NCI-H345 treated with DMSO at 0.1 percent for 48 hours (cell line): ENCODE data around the gene KCND3.
"Not testable (repeated sequence)": the region's sequence is repeated elsewhere in the genome, so short reads cannot be mapped to it uniquely, and the experiment has no call there.

Experiments
- DNase-seq: peaks from one replicate; lab custom pipeline; 2025; ENCODE audit not compliant: unreplicated experiment; lab: John Stamatoyannopoulos, UW

Gene KCND3

DNA sequence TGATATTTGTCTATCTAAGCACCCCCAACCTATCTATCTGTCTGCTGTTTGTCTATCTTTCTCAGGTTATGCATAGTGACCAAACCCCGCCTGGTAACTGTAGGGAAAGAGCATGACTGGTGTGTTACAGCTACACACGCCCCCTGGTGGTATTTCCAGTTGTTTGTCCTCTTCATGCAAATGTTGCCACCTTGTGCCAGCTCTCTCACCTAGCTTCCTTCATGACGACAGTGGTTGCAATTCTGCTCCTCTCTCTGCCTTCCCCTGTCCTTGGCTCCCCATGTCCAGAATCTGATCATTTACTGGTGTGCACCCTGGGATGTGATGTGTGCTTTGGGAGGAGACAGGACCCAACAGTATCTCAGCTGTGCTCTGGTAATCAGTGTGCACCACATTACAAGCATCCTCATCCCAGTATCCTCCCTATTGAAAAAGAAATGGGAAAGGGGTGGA, 242.2 kb downstream of the KCND3 start:
- DNase-seq, result no peak

- no peak for DNase-seq
Measured at GRCh38 chr1:111746614-111746999, 242.9 kb downstream of the KCND3 start.

DNA sequence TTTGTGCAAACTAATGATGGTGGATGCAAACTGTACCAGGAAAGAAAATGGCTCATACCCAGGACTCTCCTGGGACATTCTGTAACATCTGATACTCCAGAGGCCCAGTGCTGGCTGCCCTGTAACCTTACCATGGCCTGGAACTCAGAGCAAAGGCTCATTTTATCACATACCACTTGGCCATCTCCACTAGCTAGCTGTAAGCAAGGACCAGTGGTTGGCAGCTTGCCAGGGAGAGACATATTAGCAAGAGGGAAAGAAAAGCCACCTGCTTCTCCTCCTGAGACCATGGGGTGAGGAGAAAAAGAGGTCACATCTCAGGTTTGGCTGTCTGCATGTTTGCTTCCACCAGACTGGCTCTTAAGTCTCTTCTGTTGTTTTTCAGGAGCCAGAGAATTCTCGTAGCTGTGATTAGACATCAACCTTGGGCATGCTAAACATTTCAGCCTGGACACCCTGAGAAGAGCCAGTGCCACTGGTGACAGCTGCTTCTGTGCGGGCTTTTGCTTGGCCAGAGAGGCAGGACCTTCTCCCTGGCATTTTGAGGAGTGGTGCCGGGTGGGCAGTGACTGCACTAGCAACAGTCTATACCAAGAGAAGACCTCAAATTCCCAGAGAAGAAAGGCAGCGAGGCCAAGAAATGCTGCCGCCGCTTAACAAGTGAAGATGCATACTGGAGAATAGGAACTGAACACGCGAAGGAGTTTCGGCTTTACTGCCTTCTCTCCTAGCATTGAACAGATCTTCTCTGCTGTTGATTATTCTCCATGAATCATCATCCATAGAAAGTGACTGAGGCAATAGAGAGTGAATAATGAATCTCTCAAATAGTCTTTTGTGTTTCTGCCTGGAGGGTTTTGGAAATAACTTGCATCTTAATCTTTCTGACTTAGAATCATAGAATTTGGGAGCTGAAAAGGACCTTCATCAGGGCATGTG, 243.5 kb downstream of the KCND3 start:
- DNase-seq, result no peak

GRCh38 chr1:111743679-111744101, 245.8 kb downstream of the KCND3 start:
- no peak for DNase-seq

GRCh38 chr1:111742938-111743549, 246.4 kb downstream of the KCND3 start:
- DNase-seq, result no peak

DNA sequence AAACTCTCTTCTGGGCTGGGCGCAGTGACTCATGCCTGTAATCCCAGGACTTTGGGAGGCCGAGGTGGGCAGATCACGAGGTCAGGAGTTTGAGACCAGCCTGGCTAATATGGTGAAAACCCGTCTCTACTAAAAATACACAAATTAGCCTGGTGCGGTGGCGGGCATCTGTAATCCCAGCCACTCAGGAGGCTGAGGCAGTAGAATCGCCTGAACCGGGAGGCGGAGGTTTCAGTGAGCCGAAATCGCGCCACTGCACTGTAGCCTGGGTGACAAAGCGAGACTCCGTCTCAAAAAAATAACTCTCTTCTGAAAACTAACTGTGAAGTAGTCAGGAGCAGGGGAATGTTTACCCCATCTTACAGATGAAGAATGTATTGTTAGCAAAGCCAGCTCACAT, 247.2 kb downstream of the KCND3 start:
- not testable (repeated sequence) for DNase-seq

- peak; percentile 15 for DNase-seq
Measured at GRCh38 chr1:111739925-111740765, 249.3 kb downstream of the KCND3 start.

GRCh38 chr1:111739194-111739924, 250.1 kb downstream of the KCND3 start, which contains the start of gene INKA2:
INKA2 (minus strand) TSS chr1:111739395; CDS start chr1:111739242, 153 bp downstream.
- peak; percentile 86 for DNase-seq

DNA sequence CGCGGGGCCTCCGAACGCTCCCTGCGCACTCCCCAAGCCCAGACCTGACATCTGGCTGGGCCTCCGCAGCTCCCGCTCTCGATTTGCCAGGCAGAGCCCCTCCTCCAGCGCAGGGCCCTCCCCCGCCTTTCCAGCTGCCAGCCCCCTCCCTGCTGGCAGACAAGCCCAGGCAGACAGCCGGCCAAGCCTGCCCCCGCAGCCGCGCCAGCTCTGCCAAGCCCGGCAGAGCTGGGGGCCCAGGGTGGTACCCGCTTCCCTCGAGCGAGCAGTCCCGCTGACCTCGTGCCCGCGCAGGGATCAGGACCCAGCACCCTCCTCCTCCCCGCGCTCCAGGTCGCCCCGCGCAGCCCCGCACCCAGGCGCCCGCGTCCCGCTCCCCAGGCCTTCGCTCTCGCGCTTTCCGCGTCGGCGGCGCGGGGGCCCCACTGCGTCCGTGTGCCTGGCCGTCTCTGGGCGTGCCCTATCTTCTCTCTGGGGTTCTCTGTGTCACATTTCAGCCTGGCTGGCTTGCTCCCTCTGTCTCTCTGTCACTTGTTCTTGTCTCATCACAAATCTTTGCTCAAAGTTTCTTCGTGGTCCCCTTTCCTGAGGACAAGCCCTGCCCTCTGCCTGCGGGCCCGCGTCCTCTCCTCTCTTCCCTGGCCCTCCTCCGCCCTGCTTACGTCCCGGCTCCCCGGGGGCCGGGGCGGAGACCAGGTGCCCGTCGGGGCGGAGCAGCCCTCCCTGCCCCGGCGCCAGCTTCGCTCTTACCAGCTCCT, 250.9 kb downstream of the KCND3 start:
- peak; percentile 78 for DNase-seq

GRCh38 chr1:111738133-111738435, 251.4 kb downstream of the KCND3 start:
- no peak for DNase-seq

DNA sequence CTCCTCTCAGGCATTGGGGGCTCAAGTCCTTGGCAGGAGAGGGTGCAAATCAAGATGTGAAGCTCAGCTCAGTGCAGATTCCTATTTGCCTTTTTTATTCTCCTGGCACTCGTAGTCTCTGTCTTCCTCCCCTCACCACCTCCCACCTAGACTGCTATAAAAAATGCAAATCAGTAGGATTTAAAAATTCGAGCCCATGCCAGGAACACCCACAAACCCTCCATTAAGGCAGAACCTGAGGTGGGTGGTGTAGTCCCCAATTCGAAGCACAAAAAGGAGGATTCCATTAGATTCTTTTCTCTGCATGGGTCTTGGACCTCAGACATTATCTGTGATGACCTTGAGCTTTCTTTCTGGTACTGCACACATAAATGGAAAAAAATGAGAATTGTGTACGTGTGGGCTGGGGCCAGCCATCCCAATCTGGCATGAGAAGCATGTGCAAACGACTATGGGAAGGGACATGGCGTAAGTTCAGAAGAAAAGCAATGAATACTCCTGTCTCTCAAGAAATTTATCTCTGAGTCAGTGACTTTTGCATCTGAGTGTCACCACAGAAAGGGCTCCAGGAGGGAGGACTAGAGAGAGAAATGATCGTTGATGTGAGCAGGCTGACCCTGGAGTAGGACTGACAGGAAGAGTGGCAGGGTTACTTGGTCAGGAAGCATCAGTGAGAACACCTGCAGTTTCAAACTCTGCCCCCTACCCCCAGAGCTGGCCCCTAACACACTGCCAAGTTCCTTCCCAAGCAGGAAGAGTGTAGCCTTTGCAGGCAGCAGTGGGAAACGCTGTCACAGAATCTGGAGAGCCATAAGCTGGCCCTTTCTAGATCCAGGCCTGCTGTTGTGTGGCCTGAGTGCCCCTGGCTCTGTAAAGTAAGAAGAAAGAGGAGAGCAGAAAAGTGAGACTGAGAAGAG, 252.0 kb downstream of the KCND3 start:
- no peak for DNase-seq

GRCh38 chr1:111736548-111737215, 252.8 kb downstream of the KCND3 start:
- peak; percentile 49 for DNase-seq

GRCh38 chr1:111735858-111736544, 253.5 kb downstream of the KCND3 start:
- DNase-seq, result peak; percentile 37

DNA sequence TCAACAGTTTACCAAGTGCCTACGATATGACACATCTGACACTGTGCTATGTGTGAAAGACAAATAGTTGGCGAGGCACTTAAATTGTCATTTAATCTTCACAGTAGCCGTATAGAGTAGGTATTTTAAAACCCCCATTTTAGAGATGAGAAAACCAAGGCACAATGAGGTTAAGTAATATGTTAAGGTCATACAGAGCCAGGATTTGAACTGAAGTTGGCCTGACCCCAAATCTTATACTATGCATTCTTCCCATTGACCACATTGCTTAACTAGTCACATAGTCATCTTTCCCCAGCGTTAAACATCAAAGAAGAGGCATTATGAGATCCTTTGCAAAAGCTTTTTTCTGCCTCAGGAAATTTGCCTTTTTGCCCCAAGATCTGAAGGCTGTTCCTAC, 254.1 kb downstream of the KCND3 start:
- no peak for DNase-seq

DNA sequence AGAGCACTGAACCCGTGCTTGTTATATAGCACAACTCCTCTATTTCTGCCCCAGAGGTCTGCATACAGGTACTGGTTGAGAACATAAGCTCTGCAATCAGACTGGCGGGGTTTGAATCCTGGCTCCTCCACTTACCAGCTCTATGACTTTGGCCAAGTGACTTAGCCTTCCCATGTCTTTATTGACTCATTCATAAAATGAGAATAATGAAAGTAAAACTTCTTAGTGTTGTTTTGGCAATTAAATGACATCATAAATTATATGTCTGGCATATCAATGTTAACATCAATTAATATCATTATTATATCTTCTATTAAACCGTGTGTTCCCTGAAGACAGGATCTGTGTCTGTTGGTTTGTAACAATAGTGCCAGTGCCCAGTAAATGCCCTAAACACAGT, 254.6 kb downstream of the KCND3 start:
- no peak for DNase-seq

GRCh38 chr1:111734426-111734825, 255.0 kb downstream of the KCND3 start:
- DNase-seq, result no peak

GRCh38 chr1:111733992-111734341, 255.5 kb downstream of the KCND3 start:
- no peak for DNase-seq
